UCSD-AML1 (cell line): Measurements from ENCODE around the gene IGSF22.
"Not testable (repeated sequence)": the region's sequence is repeated elsewhere in the genome, so short reads cannot be mapped to it uniquely, and the experiment has no call there.

ENCODE experiments used
- DNase-seq: peaks from one replicate; lab custom pipeline; 2025; ENCODE audit not compliant: unreplicated experiment; lab: John Stamatoyannopoulos, UW

Gene IGSF22

GRCh38 chr11:18692941-18693760 lies 32.8 kb downstream of the IGSF22 start:
- DNase-seq = no peak

- DNase-seq = not testable (repeated sequence)
Measured at GRCh38 chr11:18691467-18692140, 34.4 kb downstream of the IGSF22 start.

DNA sequence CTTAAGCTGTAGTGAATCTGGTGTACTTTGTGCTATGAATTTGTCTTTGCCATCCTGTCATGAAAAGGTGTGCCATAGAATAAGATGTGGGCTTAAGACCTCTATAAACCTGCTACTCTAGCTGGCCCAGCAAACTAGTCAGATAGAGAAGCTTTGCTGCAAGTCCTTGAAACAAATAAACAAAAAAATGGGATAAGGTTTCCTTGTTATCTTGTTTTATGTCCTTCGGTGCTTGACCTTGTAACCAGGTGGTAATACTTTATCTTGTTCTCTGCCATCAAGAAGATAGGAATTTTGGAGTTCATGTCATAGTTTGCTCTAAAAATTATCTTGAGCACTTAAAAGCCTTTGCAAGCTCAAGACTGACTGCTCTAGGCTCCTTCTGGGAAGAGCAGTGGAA lies 41.7 kb downstream of the IGSF22 start:
- no peak for DNase-seq

DNA sequence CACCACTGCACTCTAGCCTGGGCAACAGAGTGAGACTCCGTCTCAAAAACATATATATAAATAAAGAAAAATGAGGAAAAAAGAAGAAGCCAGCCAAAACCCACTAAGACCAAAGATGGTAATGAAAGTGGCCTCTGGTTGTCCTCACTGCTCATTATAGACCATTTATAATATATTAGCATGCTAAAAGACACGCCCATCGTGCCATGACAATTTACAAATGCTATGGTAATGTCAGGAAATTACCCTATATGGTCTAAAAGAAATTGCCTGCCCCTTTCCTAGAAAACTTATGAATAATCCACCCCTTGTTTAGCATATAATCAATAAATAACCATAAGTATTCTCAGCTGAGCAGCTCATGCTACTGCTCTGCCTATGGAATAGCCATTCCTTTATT lies 43.5 kb downstream of the IGSF22 start:
- DNase-seq = no peak

DNA sequence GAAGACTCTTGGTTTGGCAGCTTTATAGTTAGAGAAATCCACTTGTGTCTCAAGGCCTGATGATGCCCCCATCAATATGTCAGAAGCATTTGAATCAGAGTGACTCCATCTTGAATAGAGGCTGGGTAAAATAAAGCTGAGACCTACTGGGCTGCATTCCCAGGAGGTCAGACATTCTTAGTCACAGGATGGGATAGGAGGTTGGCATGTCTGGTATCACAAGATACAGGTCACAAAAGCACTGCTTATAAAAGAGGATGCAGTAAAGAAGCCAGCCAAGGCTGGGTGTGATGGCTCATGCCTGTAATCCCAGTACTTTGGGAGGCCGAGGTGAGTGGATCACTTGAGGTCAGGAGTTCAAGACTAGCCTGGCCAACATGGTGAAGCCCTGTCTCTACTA lies 44.0 kb downstream of the IGSF22 start:
- DNase-seq = not testable (repeated sequence)

GRCh38 chr11:18677560-18677959 lies 48.4 kb downstream of the IGSF22 start:
- no peak for DNase-seq

DNA sequence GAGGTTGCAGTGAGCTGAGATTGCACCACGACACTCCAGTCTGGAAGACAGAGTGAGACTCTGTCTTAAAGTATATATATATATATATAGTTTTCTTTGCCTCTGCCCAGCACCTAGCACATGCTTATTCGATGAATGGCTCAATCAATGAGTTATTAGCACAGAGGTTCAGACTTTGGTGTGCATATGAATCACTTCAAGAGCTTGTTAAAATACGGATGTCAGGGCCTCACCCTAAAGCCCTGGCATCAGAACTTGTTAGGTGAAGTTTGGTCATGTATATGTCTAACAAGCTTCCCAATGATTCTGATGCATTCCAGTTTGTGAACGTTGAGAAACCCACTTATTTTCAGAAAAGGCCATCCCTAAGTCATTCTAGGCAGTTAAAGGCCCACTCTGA lies 49.2 kb downstream of the IGSF22 start:
- DNase-seq = no peak

- not testable (repeated sequence) for DNase-seq
Measured at GRCh38 chr11:18672209-18672608, 53.8 kb downstream of the IGSF22 start.

DNA sequence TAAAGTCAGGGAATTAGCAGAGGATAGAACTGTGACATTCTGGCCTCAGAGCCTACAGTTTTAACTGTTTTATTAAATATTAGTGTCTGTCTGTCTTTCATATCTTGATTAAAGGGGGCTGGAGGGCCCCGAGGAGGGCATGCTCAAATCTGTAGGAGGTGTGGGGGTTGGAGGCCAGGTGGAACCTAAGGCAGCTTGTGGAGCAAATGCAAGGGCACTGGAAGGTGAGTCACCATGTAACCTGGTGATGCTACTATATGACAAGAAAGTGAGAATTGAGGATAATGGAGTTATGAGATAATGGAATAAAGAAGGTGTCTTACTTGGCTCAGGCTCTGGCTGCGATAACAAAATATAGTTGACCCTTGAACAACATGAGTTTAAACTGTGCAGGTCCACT lies 54.7 kb downstream of the IGSF22 start:
- no peak for DNase-seq

DNA sequence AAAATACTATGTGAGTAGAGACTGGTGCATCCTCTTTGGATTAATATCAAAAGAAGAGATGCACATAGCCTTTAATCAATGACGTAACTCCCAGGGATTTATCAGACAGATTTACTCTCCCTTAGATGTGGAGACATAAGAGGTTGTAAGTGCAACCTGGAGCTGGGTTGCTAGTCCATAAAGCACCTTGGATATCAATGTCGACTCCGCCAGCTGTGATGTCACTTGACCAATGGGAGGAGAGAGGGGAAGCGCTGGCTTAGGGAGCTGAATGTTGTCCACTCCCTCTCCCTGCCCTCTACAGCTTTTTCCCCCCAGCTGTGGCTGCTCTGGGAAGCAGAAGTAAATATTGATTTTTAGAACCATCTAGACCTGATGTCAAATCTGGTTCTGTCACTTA lies 56.3 kb downstream of the IGSF22 start:
- no peak for DNase-seq

DNA sequence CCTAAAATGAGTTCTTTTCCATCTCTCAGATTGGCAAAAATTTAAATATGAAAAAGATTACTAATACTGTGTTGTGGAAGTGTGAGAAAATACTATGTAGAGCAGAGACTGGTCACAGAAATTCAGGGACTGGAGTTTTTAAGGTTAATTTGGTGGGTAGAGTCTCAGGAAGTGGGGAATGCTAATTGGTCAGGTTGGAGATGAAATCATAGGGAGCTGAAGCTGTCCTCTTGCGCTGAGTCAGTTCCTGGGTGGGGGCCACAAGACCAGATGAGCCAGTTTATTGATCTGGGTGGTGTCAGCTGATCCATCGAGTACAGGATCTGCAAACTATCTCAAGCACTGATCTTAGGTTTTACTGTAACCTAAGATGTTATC lies 56.8 kb downstream of the IGSF22 start:
- no peak for DNase-seq

- DNase-seq = no peak
Measured at GRCh38 chr11:18668131-18668530, 57.9 kb downstream of the IGSF22 start.

GRCh38 chr11:18665353-18665872 lies 60.6 kb downstream of the IGSF22 start:
- not testable (repeated sequence) for DNase-seq

GRCh38 chr11:18657673-18658072 lies 68.3 kb downstream of the IGSF22 start:
- DNase-seq = no peak
